GM18861 (cell line): Measurements from ENCODE around the gene SP140L.
"Not testable (repeated sequence)": the region's sequence is repeated elsewhere in the genome, so short reads cannot be mapped to it uniquely, and the experiment has no call there.

Experiments used
- ATAC-seq: cut with Tn5 transposase; IDR thresholded peaks from one replicate; pipeline ENCODE4 v1.9.1; 2021; ENCODE audit not compliant: unreplicated experiment

Gene SP140L

DNA sequence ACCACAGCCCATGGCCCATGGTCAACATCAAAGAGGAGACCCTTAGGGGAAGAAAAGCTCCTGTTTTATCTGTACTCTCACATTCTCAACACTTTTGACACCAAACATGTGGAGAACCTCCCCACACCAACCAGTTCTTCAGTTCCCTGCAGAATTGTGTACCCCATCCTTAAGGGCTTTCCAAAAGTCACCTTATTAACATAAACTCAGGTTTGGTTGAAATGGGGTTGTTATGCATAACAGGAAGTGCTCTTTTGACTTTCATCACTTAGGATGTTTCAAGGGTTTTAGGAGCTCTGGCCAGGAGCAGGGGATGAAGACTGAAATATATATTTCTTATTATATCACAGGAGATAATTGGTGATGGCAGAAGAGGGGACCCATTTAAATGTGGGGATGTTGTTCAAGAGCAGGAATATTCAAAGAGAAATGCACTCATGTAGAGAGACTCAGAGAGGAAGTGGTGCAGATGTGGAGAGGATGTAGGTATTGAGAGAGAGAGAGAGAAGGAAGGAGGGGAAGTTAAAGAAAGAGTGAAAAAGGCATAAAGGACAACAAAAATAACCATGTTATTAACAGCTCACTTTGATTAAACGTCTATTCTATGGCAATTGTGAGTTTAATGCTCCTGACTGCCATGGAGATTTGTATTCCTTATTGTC, 35.2 kb downstream of the SP140L start:
- no peak for ATAC-seq

DNA sequence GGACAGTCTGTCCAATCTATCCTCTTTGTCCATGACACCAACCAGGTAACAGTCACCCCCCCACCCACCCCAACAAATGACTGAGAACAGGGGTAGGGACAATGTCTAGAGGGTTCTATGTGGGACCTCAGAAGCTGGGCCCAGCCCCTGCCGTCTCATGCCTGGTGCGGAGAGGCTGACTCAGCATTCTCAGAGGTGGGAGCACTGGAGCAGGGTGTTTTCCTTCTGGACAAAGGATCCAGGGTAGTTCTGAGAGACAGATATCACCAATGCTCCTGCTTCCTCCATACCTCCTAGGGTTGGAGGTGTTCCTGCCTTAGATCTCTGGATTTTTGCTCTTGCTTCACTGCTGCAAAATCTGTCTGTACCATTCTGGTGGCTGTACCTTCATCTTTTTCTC, 55.1 kb downstream of the SP140L start:
- no peak for ATAC-seq

DNA sequence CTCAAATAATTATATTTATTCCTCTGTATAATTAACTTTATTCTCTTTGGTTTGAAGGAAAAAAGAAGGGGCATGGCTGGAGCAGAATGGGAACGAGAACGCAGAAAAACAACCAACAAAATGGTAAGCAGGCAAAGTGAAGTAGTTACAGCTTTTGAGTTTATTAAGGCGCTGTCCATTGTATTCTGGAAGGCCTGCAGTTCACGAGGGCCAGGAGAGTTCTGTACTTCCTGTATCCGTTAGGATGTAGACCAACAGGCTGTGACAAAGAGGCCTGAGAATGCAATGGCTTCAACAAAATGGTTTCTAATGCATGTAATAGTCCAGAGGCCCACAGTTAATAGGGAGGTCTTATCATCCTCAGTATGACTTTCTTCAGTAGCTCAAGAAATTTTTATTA, 56.5 kb downstream of the SP140L start:
- ATAC-seq = no peak

DNA sequence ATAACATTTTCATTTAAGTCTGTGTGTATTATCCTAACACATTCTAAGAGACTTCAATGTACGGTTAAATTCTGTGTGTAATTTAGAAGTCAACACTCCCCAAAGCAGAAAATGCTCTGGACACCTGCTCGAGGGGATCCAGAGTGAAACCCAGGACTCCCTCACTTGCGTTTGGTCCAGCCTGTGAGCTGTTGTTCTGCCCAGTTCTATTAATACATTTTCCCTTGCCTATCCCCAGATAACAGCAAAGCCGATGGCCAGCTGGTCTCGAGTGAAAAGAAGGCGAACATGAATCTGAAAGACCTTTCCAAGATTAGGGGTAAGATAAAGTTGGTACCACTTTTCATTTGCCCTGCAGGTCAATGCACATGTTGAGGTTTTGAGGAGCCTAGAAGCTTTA, 58.0 kb downstream of the SP140L start:
- ATAC-seq = no peak

DNA sequence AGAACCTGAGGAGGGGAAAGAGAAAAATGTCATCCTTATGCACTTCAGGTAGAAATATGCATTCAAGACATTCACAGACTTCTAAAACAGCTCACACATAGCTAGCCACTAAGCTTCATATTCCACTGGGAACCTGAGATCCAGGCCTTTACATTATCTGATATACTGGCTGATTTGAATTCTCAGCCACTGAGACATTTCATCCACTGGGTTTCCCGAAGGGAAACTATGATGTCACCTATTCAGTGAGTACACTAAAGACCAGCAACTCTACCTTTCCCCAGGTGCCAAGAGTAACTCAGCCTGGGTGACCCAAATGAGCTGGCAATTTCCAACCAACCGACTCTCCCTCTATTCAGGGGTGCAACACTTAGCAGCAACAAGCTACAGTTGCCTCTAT, 67.3 kb downstream of the SP140L start:
- ATAC-seq = no peak

DNA sequence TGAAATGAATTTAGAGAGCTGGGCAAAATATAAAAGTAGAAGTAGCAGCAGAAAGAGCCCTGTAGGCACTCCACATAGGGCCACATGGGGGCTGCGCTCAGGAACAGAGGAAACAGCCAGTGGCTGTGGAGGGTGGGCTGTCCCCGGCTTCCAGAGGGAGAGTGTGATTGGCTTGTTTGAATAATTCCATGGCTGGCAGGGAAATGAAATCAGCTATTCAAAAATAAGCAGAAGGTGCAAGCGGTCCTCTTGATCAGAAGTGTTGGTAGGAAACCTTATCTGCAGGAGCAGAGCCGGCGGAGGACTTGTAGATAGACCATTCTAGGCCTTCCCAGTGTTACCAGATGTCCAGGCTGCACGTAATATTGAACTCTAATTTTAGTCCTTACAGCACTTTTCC, 71.7 kb downstream of the SP140L start:
- ATAC-seq = not testable (repeated sequence)

DNA sequence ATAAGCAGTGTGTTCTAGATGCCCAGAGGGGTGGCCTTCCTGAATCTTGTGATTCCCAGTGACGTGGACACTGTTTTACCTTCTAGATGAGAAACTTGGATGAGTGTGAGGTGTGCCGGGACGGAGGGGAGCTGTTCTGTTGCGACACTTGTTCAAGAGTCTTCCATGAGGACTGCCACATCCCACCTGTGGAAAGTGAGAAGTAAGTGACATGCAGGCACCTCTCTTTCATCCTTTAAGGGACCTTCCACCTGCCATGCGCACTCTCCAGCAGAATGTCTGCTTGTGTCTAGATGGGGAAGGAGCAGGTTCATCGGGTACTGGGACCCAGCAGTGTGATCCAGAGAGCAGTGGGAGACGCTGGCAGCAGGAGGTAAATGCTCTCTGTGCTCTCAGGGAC, 73.0 kb downstream of the SP140L start:
- no peak for ATAC-seq

DNA sequence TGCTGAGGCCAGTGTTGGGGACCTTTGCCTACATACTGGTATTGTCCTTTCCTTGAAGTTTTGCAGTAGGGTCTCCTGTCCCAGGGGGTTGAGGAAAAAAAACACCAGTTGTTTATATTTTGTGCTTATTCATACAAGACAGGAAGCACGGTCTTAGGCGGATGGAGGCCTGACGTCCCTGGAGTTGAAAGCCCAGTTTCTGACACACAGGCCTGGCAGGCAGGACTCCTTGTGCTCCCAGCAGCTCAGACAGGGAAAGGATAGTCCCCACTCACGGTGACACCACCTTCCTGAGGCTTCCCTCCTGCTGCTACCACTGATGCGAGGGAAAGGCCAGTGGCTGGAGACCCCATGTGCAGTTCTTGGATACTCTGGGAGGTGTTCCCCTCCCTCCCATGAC, 73.5 kb downstream of the SP140L start:
- ATAC-seq = no peak

DNA sequence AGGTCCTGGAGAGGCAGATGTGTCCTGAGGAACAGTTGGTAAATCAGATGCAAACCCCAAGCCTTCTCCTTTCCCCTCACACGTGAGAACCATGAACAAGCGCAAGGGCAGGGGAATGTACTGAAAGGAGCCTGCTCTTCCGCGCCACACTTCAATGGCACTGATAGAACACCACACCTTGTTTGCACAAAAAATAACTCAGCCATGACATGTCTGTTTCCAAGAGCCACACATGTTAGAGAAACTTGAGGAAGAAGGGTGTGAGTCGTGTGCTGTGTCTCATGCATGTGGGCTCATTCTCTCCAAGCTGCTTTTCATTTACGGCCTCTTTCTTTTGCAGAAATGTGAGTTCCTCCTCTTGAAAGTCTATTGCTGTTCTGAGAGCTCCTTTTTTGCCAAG, 74.0 kb downstream of the SP140L start:
- ATAC-seq = not testable (repeated sequence)

DNA sequence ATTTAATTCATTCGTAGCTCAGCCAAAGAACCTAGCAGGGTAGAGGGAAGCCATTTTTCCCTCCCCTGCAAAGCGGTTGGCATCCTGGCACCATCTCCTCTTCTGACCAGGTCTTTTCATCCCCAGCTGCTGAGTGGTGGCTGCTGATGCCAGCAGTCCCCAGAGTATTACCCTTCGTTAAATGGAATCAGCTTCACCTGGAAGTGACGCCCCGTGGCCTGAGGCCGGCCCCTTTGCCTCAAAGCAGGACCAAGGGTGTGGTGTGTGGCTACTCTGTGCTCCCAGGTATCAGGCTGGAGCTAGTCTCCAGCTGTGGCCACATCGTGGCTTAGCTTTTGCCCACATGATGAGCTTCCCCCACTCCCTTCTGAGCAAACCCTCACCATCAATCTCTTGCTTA, 76.8 kb downstream of the SP140L start:
- ATAC-seq = no peak

DNA sequence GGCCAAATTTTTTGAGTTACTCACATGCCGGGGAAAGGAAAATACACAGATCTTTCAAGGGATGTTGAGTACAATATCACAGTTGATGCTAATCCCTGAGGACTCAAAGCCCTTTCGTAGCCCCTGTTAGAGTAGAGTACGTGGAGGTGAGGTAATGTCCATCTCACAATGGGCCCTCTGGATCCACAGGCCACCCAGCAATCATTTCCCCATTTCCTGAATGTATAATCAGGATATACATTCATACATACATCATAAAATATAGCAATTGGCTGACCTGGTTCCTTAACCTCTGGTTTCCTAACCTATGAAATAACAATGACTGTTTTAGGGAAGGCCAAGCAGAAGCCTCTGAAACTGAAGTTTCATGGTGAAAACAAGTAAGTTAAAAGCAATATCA, 78.8 kb downstream of the SP140L start:
- no peak for ATAC-seq

DNA sequence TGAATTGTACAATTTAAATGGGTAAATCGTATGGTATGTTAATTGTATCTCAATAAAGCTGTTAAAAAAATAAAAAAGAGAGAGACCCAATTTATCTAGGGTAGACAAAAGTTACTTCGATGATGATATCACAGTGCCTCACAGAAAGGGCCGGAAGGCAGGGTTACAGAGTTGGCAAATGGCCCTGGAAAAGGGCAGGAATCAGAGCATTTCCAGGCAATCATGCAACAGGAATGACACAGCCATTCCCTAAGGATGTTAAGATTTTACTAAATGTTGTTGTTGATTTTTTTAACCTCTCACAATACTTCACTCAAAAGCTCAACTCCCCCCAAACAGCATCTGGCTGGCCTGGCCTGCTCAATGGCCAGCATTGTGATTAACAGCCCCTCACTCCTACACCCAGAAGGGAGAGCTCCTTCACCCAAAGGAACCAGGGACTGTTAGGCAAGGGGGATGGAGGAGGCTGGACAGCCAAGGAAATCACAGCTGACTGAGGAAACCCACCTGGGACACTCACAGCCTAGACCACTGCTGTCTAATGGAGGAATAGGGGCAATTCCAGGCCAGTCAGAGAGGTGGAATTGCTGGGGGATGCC, 81.3 kb downstream of the SP140L start:
- no peak for ATAC-seq

DNA sequence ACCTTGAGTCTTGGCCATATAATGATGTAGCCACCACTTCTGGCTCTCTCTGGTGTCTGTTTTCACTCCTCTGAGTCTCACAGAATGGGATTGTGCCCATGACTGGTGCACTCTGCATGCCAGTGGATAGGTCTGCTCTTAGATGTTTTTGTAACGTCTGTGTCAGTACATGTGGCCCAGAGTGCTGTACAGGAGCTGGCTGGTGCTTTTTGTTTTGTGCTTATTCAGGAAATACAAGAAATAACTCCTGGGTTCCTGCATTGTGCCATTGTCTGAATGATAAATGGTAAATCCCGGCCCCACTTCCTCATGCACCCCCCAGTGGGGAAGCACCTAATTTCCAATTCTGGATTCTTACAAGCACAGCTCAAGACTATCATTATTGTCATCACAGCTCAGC, 82.3 kb downstream of the SP140L start:
- ATAC-seq = not testable (repeated sequence)

DNA sequence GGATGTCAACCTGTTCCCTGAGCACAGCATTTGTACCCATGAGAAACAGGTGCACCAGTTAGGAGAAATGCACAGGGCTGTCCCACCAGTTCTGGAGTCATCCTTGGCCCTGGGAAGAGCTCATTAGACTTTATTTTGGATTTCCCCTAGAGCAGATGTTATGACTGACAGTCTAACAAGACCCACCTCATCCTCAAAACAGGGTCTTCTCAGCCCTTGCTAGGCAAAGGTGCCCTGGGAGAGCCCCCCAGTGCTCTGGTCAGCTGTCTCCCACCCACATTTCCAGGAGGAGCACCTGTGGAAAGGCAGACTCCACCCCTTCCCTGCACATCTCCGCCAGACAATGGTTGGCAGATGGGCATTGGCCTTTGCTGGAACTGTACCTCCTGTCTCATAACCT, 83.3 kb downstream of the SP140L start:
- ATAC-seq = no peak

DNA sequence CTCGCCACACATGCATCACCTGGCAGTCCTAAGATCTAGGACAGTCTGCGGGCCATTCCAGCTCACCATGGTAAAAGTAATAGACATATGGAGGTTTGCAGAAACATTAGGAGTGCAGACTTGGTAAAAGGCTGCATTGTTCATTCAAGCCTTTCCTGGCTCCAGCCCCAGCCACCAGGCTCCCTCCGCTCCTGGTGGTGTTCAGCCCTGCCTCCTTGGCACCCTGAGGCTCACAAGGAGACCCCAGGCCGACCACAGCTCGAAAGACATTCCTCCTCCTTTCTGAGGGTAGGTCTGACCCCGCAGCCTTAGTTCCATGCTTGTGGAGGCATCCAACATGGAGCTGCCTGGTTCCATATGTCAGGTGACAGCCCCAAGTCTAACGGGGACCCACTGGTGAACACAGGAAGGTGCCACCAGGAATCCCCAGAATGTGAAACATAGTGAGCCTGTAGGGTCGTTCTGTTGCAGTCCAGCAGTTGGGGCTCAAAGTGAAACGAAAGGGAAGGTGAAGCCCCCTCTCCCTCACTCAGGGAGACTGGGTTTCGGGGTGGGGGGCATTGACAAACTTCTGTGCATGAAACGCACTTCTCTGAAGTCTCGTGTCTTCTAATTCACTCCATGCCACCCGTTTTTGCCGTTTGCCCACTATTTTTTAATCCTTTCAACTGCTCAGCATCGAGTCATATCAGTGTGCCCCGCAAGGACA, 84.0 kb downstream of the SP140L start:
- ATAC-seq = no peak

DNA sequence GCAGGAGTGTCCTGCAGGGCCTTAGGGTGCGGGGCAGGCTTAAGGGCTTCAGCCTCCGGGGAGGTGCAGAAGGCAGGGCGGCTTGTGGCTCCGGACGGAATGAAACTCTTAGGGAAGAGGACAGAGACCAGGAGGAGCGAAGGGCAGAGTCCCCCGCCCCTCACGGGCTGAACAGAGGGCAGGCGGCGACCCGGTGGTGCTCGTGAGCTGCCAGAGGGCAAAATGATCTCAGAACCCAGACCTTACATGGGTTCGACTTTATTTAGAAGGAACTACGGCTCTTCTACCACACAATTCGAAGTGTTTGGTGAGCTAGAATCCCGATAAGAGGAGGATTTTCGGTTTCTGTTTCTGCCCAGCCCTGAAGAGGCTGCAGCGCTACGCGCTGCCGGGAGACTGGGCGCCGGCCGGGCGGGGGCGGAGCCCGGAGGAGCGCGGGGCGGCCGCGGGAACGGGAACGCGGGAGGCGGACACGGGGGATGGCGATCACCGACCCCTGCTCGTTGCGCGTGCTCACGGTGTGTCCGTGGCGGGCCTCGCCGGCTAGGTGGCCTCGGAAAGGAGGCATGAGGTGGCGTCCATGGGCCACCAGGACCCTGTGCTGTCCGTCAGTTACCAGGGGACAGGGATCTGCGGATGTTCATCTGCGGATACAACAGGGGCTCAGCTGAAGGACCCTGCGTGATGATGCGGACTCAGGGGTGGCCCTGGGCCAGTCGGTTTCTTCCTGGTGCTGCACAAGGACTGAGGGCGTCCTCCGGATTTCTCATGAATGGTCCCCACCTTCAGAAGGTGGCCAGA, 84.8 kb downstream of the SP140L start:
- ATAC-seq = peak; percentile 41

DNA sequence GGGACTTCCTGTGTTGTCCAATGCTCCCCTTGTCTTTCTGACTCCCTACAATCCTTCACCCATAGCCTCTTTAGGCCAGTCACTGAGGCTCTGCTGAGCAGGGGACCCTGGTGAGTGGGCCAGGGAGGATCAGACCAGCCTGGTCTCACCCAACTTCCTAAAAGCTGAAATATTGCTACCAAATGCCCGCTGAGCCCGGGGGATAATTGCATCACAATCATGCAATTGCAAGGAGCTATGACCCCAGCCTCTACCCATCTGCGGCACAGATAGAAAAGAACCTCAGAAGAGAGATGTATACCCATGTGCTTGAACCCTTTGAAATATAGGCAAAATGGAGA, 85.3 kb downstream of the SP140L start:
- no peak for ATAC-seq

DNA sequence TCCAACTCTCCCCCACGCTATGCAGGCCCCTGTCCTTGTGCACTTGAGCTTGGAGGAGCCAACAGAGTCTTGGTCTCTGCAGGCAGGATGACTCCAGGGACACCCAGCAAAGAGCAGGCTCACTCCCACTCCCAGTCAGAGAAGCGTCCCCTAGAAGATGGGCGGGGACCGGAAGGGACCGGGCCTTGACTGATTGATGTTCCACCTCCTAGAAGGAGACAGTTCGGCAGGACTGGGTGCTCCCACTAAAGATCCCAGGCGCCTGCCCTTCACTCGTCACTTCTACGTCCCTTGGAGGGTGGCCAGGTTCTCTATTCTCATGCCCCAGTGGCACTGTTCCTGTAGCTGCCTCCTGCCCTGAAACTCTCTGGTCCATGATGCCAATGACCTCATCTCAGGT, 85.9 kb downstream of the SP140L start:
- no peak for ATAC-seq

DNA sequence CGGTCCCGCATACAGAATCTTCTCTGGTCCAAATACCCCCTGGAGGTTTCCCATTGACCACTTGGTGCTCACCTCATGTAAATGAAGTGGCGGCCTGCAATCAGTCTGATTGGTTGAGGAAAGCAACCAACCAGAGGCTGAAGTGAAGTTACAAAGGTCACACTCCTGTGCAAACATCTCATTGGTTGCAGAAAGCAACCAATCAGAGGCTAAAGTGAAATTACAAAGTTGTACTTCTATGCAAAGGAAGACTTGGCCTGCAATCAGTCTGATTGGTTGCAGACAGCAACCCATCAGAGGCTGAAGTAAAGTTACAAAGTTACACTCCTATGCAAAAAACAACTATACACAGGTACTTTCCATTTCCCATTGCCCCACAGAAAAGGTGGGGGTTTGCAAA, 86.5 kb downstream of the SP140L start:
- no peak for ATAC-seq

DNA sequence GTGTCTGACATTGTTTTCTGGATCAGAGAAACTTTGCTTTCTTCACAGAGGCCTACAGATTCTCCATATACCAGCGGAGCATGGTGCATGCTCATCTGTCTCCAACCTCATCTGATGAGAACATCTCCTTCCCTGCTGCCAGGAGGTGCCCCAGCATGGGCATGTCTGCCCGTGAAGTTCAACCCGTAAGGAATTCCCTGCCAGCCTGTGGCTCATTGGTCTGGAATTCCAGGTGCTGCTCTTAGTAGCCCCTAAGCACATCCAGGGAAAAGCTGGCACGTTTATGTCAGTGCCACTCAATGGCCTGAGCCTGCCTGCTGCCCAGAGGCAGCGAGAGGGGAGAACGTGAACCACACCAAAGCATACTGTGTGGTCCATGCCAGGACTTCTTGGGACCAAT, 87.3 kb downstream of the SP140L start:
- ATAC-seq = no peak

DNA sequence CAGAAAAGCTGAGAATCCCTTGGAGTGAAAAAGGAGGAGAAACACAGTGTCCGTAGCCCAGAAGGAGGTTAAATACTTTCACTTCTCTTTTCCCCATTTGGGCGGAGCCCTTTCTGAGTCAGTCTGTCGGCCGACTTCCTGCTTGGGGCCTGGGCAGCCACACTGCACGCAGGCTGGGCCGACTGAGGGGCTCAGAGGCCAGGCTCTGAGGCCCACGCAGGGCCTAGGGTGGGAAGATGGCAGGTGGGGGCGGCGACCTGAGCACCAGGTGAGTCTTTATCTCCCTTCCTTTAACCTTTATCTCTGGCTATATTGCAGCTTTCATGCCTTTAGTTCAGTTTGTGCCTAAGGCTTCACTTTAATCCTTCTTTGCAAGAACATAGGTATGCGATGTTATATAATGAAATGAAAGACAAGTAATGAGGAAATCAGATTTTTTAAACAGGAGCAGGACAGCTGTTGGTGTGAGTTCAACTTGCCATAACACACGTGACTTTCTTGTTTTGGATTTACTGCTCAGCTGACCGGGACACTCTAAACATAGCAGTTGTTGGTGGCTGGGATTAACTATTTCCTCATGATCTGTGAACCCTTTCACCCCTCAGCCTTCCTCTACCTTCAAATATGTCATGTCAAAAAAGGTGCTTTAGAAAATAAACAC, 89.2 kb downstream of the SP140L start, which contains the start of gene SP100:
Gene SP100 (plus strand): TSS at position 141 of the 661 bp plus-strand sequence. CDS start 96 bp downstream, at position 237.
- ATAC-seq = peak; percentile 75
